Thoracic aorta (tissue), 2 donors: Measurements from ENCODE around the gene AP1G1. TPM values are rescaled to one million over a fixed set of nuclear protein-coding genes. Genes with fewer than 3 reads are reported as not detected.
"Not testable (repeated sequence)": the region's sequence is repeated elsewhere in the genome, so short reads cannot be mapped to it uniquely, and the experiment has no call there.

Experiments used
- ATAC-seq: fragments of 150-250 bp; one replicate; pipeline ENCODE4 v1.8.0; 2017; ENCODE audit warnings: low read depth; ENCODE audit not compliant: insufficient number of reproducible peaks, low FRiP score
- DNase-seq: peaks from one replicate; pipeline ENCODE4 v3.0.0-alpha.2; 2020; ENCODE audit warnings: low spot score
- H3K27ac ChIP-seq, 2 donors: fragments of 200-600 bp; sonication (generic); 1 replicate in 1 of 2; 2 replicates in 1 of 2; pipeline ENCODE4 v1.5.1; 2016; ENCODE audit warnings: mild to moderate bottlenecking in 2 of 2, moderate library complexity in 2 of 2
- H3K27me3 ChIP-seq: fragments of 200-600 bp; sonication (generic); replicated peaks from 2 replicates; pipeline ENCODE4 v1.6.0; 2016; ENCODE audit warnings: mild to moderate bottlenecking; ENCODE audit not compliant: insufficient read depth
- H3K36me3 ChIP-seq: fragments of 200-600 bp; sonication (generic); one replicate; pipeline ENCODE4 v1.5.1; 2016
- H3K4me1 ChIP-seq, 2 donors: fragments of 200-600 bp; sonication (generic); 1 replicate in 1 of 2; 2 replicates in 1 of 2; pipeline versions ENCODE4 v1.5.1 to v1.6.0; 2016; ENCODE audit warnings: low read depth in 2 of 2, mild to moderate bottlenecking in 1 of 2; ENCODE audit not compliant: control insufficient read depth in 1 of 2
- H3K4me3 ChIP-seq: fragments of 200-600 bp; sonication (generic); 2 replicates; pipeline ENCODE4 v1.5.1; 2016; ENCODE audit warnings: mild to moderate bottlenecking
- H3K9me3 ChIP-seq: fragments of 200-600 bp; sonication (generic); 2 replicates; pipeline ENCODE4 v1.5.1; 2016
- total RNA-seq, 2 donors: library from RNA; depleted of rRNA; stranded (reverse); fragments of >200 nt; gene quantifications; one replicate each; pipeline versions ENCODE4 v1.1.0 to v1.2.3, GENCODE V29; 2016
- TF ChIP-seq, protein P1 (sequence below): fragments of 200-600 bp; sonication (generic); IDR thresholded peaks from one replicate; pipeline ENCODE4 v1.5.1; 2019; ENCODE audit warnings: antibody characterized with exemption

Gene AP1G1
- total RNA-seq, 2 donors from 2014 or later = 47.8 to 65.1 TPM

DNA sequence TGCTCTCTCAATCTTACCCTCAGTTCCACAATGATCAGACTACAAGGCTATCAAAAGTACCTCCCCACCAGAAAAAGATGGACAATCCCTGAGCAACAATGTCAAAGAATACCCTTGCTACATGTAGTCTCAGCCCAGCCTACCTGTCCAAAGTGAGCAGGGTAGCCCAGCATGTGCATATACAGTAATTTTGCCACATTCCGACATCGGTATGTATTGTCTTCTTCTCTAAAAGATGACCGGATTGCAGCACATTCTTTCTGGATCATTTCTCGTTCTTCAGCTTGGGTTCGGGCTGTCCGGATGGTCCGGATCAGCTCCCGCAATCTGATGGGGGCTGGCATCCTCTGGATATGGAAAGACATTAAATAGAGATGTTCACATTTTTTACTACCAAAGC is 19.5 kb downstream of the AP1G1 start:
- Histone ChIP-seq H3K4me3 (no peak overlapping the region), H3K27me3 (no peaks in the 10 kb centered on the region), H3K27ac (no peak overlapping the region), H3K36me3 (peaks cover 10% of the 10 kb centered on the region), H3K4me1 (peaks cover 4 to 18% of the 10 kb centered on the region in 2 donors), H3K9me3 (no peaks in the 10 kb centered on the region)
- no peak for DNase-seq
- no peak for ATAC-seq
- TF ChIP-seq, protein P1, sequence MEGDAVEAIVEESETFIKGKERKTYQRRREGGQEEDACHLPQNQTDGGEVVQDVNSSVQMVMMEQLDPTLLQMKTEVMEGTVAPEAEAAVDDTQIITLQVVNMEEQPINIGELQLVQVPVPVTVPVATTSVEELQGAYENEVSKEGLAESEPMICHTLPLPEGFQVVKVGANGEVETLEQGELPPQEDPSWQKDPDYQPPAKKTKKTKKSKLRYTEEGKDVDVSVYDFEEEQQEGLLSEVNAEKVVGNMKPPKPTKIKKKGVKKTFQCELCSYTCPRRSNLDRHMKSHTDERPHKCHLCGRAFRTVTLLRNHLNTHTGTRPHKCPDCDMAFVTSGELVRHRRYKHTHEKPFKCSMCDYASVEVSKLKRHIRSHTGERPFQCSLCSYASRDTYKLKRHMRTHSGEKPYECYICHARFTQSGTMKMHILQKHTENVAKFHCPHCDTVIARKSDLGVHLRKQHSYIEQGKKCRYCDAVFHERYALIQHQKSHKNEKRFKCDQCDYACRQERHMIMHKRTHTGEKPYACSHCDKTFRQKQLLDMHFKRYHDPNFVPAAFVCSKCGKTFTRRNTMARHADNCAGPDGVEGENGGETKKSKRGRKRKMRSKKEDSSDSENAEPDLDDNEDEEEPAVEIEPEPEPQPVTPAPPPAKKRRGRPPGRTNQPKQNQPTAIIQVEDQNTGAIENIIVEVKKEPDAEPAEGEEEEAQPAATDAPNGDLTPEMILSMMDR = no peak

DNA sequence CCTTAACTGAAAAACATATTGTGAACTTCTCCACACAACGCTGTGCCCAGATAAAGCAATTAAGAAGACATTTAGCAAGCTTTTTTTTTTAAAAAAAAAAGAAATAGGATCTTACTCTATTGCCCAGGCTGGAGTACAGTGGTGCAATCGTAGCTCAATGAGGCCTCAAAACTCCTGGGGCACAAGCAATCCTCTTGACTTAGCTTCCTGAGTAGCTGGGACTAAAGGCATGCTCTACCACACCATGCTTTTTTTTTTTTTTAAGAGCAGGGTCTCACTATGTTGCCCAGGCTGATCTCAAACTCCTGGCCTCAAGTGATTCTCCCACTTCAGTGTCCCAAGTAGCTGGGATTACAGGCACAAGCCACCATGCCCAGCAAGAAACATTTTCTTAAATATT is 20.1 kb downstream of the AP1G1 start:
- ATAC-seq (no peak), DNase-seq (no peak)
- Histone ChIP-seq H3K4me3 (no peak overlapping the region), H3K27me3 (no peaks in the 10 kb centered on the region), H3K27ac (no peak overlapping the region), H3K9me3 (no peaks in the 10 kb centered on the region), H3K36me3 (peaks cover 10% of the 10 kb centered on the region), H3K4me1 (peaks cover 6 to 18% of the 10 kb centered on the region in 2 donors)
- TF ChIP-seq, protein P1 = no peak

DNA sequence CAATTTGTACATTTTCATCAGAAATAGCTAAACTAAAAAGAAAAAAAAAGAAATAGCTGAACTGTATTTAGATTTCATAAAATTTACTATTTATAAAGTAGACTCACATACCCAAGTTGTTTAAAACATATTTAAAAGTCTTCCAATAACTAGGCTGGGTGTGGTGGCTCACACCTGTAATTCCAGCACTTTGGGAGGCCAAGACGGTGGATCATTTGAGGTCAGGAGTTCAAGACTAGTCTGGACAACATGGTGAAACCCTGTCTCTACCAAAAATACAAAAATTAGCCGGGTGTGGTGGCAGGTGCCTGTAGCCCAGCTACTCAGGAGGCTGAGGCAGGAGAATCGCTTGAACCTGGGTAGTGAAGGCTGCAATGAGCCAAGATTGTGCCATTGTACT is 23.5 kb downstream of the AP1G1 start:
- not testable (repeated sequence) for H3K9me3 ChIP-seq, DNase-seq, H3K27me3 ChIP-seq, ATAC-seq, H3K27ac ChIP-seq, H3K4me3 ChIP-seq
- H3K4me1 ChIP-seq = peaks cover 4 to 11% of the 10 kb centered on the region in 2 donors
- peaks cover 10% of the 10 kb centered on the region for H3K36me3 ChIP-seq

DNA sequence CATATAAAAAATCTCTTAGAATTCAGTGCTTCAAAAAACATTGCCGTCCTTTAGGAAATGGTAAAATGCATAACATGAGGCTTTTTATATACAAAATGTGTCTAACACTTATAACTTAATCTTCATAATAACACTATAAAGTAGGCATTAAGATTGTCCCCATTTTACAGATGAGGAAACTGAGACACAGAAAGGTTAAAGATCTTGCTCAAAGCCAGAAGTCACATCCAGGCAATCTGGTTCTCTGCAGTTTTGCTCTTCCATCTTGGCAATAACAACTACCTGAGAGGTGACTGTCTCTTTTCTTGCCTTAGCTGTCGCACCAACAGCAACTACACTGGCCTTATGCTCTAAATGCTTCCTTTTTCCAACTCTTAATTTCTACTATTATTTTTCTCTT is 24.5 kb downstream of the AP1G1 start:
- ATAC-seq (no peak), DNase-seq (no peak)
- no peak overlapping the region for H3K27ac ChIP-seq
- H3K9me3 ChIP-seq = no peaks in the 10 kb centered on the region
- H3K4me1 ChIP-seq = peaks cover 4 to 11% of the 10 kb centered on the region in 2 donors
- TF ChIP-seq, protein P1 = no peak
- peaks cover 9% of the 10 kb centered on the region for H3K36me3 ChIP-seq
- no peak overlapping the region for H3K4me3 ChIP-seq
- no peaks in the 10 kb centered on the region for H3K27me3 ChIP-seq

DNA sequence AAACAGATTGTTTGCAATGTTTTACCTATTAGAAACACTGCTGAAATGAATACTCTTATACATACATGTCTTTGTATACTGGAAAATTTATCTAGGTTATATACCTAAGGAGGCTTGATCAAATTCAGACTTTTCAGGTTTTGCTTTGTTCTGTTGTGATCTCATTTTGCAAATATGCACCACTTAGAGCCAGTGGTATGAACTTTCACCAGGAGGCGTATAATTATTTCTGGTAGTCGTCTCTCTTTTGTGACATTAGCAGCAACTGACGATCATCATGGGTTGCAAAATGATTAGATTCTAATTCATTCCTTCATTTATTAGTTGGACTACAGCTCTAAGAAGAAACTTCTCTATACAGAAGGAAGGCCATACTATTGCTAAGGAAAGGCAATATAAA is 26.9 kb downstream of the AP1G1 start:
- Histone ChIP-seq H3K4me1 (peaks cover 4 to 11% of the 10 kb centered on the region in 2 donors), H3K27ac (no peak overlapping the region), H3K27me3 (no peaks in the 10 kb centered on the region), H3K4me3 (no peak overlapping the region), H3K36me3 (peaks cover 10% of the 10 kb centered on the region), H3K9me3 (no peaks in the 10 kb centered on the region)
- DNase-seq = no peak
- TF ChIP-seq, protein P1 = no peak
- no peak for ATAC-seq

DNA sequence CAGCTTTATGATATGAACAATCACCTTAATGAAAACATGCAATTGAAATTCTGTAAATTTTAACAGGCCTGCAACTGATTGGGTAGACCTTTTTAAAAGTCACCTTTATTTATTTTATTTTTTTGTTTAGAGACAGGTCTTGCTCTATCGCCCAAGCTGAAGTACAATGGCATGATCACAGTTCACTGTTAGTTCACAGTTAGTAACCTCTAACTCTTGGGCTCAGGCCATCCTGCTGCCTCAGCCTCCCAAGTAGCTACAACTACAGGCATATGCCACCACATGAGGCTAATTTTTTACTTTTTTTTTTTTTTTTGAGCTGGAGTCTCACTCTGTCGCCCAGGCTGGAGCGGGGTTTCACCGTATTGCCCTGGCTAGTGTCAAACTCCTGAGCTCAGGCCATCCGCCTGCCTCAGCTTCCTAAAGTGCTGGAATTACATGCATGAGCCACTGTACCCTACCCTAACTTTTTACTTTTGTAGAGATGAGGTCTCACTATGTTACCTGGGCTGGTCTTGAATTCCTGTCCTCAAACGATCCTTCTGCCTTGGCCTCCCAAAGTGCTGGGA is 28.0 kb downstream of the AP1G1 start:
- H3K4me3 ChIP-seq = no peak overlapping the region
- TF ChIP-seq, protein P1 = no peak
- H3K27ac ChIP-seq = no peak overlapping the region
- DNase-seq (no peak), ATAC-seq (no peak)
- H3K9me3 ChIP-seq = no peaks in the 10 kb centered on the region
- H3K27me3 ChIP-seq = no peaks in the 10 kb centered on the region
- H3K4me1 ChIP-seq = peaks cover 4 to 11% of the 10 kb centered on the region in 2 donors
- peaks cover 10% of the 10 kb centered on the region for H3K36me3 ChIP-seq
